ENCODE measurements around the gene FAM20C.
"Not testable (repeated sequence)": the region's sequence is repeated elsewhere in the genome, so short reads cannot be mapped to it uniquely, and the experiment has no call there.

Gene FAM20C

DNA sequence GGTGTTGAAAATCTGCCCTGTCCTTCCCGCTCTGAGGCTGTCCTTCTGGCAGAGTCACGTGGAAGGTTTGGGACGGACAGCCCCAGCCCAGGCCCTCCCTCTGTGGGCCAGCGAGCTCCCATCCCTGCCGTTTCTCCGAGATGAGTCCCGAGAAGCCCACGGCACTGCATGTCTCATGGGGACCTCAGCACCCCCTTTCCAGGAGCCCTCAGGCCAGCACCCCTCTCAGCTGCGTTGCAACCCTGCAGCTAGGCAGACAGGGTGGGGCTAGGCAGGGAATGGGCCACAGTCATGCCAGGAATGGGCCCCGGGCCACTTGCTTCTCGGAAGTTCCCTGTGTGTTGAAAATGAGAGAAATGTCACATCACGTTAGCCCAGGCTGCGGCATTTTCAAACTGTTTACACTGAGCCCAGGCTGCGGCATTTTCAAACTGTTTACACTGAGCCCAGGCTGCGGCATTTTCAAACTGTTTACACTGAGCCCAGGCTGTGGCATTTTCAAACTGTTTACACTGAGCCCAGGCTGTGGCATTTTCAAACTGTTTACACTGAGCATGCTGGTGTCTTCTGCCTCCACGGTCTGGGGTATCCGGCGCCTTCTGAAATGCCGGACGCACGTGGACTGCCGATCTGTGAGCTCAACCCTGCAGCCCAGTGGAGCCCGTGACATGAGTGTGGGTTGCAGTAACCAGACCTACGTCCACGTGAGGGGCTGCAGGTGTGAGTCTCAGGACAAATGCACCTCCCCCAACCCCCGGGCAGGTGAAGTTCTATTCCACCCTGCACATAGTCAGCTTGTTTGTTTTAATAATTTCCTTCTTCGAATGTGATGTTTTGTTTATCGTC, 42.6 kb downstream of the FAM20C start:
- no peak overlapping the region for H3K27ac ChIP-seq
- DNase-seq (ENCODE audit: low read depth, low spot score) = peak; percentile 8

GRCh38 chr7:235576-236395, 43.4 kb downstream of the FAM20C start:
- DNase-seq (ENCODE audit: low read depth, low spot score) = no peak
- H3K27ac ChIP-seq = no peak overlapping the region

- no peak for DNase-seq (ENCODE audit: low read depth, low spot score)
- no peak overlapping the region for H3K27ac ChIP-seq
These were observed 44.6 kb downstream of the FAM20C start for GRCh38 chr7:236967-237366.

GRCh38 chr7:237385-237784, 45.0 kb downstream of the FAM20C start:
- DNase-seq (ENCODE audit: low read depth, low spot score) = no peak
- no peak overlapping the region for H3K27ac ChIP-seq

GRCh38 chr7:240146-240676, 47.8 kb downstream of the FAM20C start:
- DNase-seq (ENCODE audit: low read depth, low spot score) = no peak

GRCh38 chr7:240887-241421, 48.6 kb downstream of the FAM20C start:
- no peak for DNase-seq (ENCODE audit: low read depth, low spot score)

More at GRCh38 chr7:240146-240676, 47.8 kb downstream of the FAM20C start:
- H3K27ac ChIP-seq = no peak overlapping the region

GRCh38 chr7:241513-241912, 49.1 kb downstream of the FAM20C start:
- DNase-seq (ENCODE audit: low read depth, low spot score) = no peak
- no peak overlapping the region for H3K27ac ChIP-seq

More at GRCh38 chr7:240887-241421, 48.6 kb downstream of the FAM20C start:
- H3K27ac ChIP-seq = no peak overlapping the region

- not testable (repeated sequence) for DNase-seq (ENCODE audit: low read depth, low spot score)
These were observed 50.6 kb downstream of the FAM20C start for GRCh38 chr7:242826-243579.

GRCh38 chr7:243580-243978, 51.2 kb downstream of the FAM20C start:
- not testable (repeated sequence) for DNase-seq (ENCODE audit: low read depth, low spot score); H3K27ac ChIP-seq

More at GRCh38 chr7:242826-243579, 50.6 kb downstream of the FAM20C start:
- H3K27ac ChIP-seq = not testable (repeated sequence)

DNA sequence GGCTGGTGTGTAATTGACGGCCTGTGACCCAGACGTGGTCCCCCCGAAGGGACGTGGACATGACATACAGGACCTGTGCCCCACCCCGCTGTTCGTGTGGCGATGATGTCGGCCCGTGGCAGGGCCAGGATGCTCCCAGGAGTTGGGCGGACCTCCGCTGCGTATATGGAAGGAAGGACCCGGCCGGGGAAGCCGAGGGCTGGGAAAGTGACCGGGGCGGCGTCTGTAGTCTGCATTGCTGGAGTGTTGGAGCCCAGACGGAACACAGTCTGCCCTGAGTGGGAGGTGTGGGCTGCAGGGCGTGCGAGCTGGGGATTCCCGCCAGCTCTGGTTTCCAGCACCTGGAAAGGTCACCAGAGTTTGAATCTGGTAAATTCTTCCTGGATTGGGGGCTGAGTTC, 52.6 kb downstream of the FAM20C start:
- no peak for DNase-seq (ENCODE audit: low read depth, low spot score)
- no peak overlapping the region for H3K27ac ChIP-seq

DNA sequence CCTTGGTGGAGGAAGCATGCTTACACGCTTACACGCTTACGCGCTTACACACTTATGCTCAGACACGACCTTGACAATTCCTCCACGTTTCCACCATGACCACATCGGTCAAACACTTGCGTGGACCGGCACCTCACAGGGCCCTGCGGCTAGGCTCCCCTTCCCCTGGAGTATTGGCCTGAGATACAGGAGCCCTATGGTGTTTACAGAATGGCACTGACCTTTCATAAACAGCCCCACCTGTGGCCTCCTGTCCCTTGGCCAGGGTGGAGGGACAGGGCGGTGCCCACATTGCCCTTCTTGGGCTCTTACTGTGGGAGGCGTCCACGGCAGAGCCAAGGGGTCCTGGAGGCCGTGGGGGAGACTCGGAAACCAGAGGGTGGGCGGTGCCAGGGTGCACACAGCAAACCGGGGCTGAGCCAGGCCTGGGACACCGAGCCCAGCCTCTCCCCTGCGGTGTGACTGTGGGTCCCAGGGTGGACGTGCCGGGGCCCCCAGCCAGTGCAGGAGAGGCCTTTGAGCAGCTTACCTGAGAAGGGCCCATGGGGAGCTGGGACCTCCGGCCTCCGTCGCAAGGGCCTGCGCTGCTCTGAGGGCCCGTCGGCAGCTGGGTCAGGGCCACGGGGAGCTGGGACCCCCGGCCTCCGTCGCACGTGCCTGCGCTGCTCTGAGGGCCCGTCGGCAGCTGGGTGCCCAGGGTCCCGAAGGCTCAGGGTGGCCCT, 53.4 kb downstream of the FAM20C start:
- no peak for DNase-seq (ENCODE audit: low read depth, low spot score)
- H3K27ac ChIP-seq = no peak overlapping the region

GRCh38 chr7:246451-246850, 54.1 kb downstream of the FAM20C start:
- DNase-seq (ENCODE audit: low read depth, low spot score) = no peak
- H3K27ac ChIP-seq = no peak overlapping the region

- no peak for DNase-seq (ENCODE audit: low read depth, low spot score)
- H3K27ac ChIP-seq = no peak overlapping the region
These were observed 54.8 kb downstream of the FAM20C start for GRCh38 chr7:247181-247580.

DNA sequence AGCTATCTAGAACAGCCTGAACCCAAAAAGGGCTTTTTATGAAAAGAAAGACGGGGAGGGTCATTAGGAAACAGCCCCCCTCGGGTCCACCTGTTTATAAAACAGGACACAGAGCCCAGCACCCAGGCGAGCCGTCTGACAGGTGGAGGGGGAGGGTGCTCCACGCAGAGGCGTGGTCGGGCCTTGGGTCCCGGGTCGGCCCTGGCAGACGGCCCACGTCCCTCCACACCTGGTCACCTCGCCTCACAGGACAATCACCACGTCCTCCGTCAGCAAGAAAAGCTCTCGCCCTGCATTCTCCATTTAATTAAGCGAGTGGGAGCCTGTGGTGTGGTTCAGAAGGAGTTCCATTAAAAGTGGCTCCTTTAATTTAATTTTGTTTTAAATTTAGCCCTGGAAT, 55.3 kb downstream of the FAM20C start:
- no peak for DNase-seq (ENCODE audit: low read depth, low spot score)
- no peak overlapping the region for H3K27ac ChIP-seq

DNA sequence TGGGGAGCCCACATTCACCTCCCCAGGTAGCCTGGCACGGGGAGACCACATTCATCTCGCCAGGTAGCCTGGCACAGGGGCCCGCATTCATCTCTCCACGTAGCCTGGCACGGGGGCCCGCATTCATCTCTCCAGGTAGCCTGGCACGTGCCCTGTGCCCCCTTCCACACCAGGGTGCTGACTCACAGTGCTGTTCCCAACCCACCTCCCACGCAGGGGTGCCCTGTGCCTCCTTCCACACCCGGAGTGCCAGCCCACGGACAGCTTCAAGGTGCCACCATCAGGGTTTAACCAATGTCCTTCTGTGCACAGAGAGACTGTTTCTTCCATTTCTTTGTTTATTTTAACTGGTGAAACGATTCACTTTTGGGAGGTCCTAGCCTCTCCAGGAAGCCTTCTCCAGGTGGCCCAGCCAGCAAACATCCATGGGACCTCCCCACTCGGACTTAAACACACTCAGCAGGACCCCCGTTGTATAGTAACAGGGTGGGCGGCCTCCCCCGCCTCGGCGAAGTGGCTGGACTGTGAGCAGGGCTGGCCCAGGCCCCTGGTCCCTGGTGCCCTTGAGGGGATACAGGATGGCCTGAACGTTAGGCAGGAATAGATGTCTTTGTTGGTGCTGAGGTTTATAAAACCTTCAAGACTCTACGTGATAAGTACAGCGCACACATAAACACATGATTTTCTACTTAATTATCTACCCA, 56.5 kb downstream of the FAM20C start:
- no peak for DNase-seq (ENCODE audit: low read depth, low spot score)
- H3K27ac ChIP-seq = no peak overlapping the region

DNA sequence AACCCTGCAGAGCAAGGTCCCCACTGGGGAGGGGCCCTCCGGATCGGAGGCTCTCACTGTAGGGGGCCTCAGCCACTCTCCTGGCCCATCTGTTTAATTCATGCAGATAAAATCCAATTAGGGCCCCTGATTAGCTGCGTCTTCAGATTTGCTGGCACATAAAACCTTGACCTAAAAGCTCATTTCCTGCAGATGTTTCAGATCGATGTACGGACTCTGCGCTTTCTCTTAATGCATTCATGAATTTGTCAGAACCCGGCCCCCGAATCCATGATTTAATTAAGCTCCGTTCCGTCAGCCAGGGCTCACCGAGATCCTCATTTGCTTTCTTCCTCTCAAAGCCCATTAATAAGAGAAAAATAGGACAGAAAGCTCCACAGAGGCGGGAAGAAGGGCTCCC, 57.6 kb downstream of the FAM20C start:
- no peak overlapping the region for H3K27ac ChIP-seq
- DNase-seq (ENCODE audit: low read depth, low spot score) = no peak

DNA sequence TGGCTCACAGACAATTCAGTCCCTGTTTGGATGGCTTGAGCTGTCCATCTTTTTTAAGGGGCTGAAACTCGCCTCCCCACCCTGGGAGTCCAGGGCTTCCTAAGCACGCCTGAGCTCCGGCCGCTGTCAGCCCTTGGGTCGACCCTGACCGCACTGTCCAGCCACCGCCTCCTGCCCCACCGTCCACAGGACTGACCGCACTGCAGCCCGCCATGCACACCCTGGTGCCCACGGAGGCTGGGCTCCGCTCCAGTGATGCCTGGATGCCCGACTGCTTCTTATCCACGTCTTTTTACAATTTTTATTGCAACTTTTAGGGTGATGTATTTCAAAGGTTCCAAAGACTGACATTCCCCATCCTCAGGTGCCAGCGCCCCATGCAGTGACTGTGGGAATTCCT, 58.2 kb downstream of the FAM20C start:
- no peak overlapping the region for H3K27ac ChIP-seq
- DNase-seq (ENCODE audit: low read depth, low spot score) = no peak

- no peak overlapping the region for H3K27ac ChIP-seq
- DNase-seq (ENCODE audit: low read depth, low spot score) = no peak
These were observed 58.6 kb downstream of the FAM20C start for GRCh38 chr7:251005-251404.

All from epithelial cell of prostate (primary cell).